MCF 10A (cell line): Measurements from ENCODE around the gene FOS. TPM values are rescaled to one million over a fixed set of nuclear protein-coding genes. Genes with fewer than 3 reads are reported as not detected.
A peak's percentile ranks its signal among the peaks of the same experiment; 100 is the strongest.

ENCODE experiments used
- BruUV-seq: library from RNA; stranded (reverse); fragments of 400-500 nt; replicated peaks from 2 replicates; lab custom pipeline; 2021; lab: Mats Ljungman, UMichigan
- CTCF ChIA-PET: fragments of 300-600 bp; sonication (Branson Sonifier 250); formaldehyde crosslinking; extraction: SDS; loops from one replicate; lab custom pipeline; 2021; ENCODE audit warnings: antibody characterized with exemption, inconsistent platforms; lab: Yijun Ruan, JAX
- POLR2A ChIA-PET: fragments of 300-600, 350-650 bp; sonication (Branson Sonifier 250); formaldehyde crosslinking; extraction: SDS; loops from one replicate; lab custom pipeline; 2020; ENCODE audit warnings: antibody characterized with exemption, inconsistent platforms; lab: Yijun Ruan, JAX
- DNase-seq: peaks from one replicate; pipeline ENCODE4 v3.0.0-alpha.2; 2018; ENCODE audit not compliant: unreplicated experiment
- H3K27ac Mint-ChIP-seq: one replicate; pipeline ENCODE4 v1.8.0; 2022; ENCODE audit warnings: mild to moderate bottlenecking, low read depth, mixed read lengths; ENCODE audit not compliant: unreplicated experiment
- H3K27me3 Mint-ChIP-seq: one replicate; pipeline ENCODE4 v1.8.0; 2022; ENCODE audit warnings: mixed read lengths; ENCODE audit not compliant: insufficient read depth, unreplicated experiment
- H3K36me3 Mint-ChIP-seq: one replicate; pipeline ENCODE4 v1.8.0; 2022; ENCODE audit warnings: mild to moderate bottlenecking, moderate library complexity, mixed read lengths; ENCODE audit not compliant: insufficient read depth, unreplicated experiment
- H3K4me1 Mint-ChIP-seq: one replicate; pipeline ENCODE4 v1.8.0; 2022; ENCODE audit warnings: mixed read lengths; ENCODE audit not compliant: insufficient read depth, unreplicated experiment
- H3K4me3 Mint-ChIP-seq: one replicate; pipeline ENCODE4 v1.8.0; 2022; ENCODE audit warnings: mild to moderate bottlenecking, moderate library complexity, mixed read lengths; ENCODE audit not compliant: unreplicated experiment
- H3K9me3 Mint-ChIP-seq: one replicate; pipeline ENCODE4 v1.8.0; 2022; ENCODE audit warnings: mixed read lengths; ENCODE audit not compliant: unreplicated experiment
- intact Hi-C: fragments of 100-400 bp; cut with micrococcal nuclease; formaldehyde crosslinking; loops from 2 replicates; pipeline ENCODE4 v1.14.1; 2022
- total RNA-seq: library from RNA; stranded (reverse); gene quantifications from 2 replicates; pipeline ENCODE4 v1.2.3, GENCODE V29; 2022
- TF ChIP-seq, protein P1 (sequence below): fragments of 200-600 bp; IDR thresholded peaks from one replicate; pipeline ENCODE4 v1.8.0; 2022; ENCODE audit warnings: antibody characterized with exemption, mild to moderate bottlenecking; ENCODE audit not compliant: unreplicated experiment

The FOS gene
- total RNA-seq, 1 experiment from 2014 or later, result 139 TPM

DNA sequence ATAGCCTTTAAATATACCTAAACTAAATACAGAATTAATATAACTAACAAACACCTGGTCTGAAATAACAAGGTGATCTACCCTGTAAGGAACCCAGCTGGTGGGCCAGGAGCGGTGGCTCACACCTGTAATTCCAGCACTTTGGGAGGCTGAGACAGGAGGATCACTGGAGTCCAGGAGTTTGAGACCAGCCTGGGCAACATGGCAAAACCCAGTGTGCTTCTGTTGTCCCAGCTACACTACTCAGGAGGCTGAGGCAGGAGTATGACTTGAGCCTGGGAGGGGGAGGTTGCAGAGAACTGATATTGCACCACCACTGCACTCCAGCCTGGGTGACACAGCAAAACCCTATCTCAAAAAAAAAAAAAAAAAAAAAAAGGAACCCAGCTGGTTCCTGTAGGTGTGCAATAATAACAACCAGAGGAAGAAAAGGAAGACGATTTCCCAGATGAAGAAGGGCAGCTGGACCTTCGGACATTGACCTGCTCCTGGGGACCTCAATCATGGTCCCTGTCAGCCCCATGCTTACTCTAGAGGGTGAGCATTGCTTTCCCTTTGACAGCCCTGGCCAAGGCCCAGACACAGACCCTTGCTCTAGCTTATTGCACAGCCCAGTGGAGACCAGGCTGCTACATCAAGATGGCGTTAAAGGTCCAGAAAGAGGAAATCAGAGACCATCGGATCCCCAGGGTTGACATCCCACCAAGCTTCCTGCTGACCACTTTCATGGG is 5.4 kb downstream of the FOS start:
- no peak overlapping the region for H3K4me3 Mint-ChIP-seq
- peaks cover 74% of the 10 kb centered on the region for H3K36me3 Mint-ChIP-seq
- TF ChIP-seq, protein P1, sequence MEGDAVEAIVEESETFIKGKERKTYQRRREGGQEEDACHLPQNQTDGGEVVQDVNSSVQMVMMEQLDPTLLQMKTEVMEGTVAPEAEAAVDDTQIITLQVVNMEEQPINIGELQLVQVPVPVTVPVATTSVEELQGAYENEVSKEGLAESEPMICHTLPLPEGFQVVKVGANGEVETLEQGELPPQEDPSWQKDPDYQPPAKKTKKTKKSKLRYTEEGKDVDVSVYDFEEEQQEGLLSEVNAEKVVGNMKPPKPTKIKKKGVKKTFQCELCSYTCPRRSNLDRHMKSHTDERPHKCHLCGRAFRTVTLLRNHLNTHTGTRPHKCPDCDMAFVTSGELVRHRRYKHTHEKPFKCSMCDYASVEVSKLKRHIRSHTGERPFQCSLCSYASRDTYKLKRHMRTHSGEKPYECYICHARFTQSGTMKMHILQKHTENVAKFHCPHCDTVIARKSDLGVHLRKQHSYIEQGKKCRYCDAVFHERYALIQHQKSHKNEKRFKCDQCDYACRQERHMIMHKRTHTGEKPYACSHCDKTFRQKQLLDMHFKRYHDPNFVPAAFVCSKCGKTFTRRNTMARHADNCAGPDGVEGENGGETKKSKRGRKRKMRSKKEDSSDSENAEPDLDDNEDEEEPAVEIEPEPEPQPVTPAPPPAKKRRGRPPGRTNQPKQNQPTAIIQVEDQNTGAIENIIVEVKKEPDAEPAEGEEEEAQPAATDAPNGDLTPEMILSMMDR, result no peak
- intact Hi-C loops, result no loop called here
- DNase-seq, result no peak
- BruUV-seq, result no TSS peak
- peaks cover 13% of the 10 kb centered on the region for H3K4me1 Mint-ChIP-seq
- H3K27ac Mint-ChIP-seq, result peak overlapping the region; percentile 99
- peaks cover 11% of the 10 kb centered on the region for H3K27me3 Mint-ChIP-seq
- ChIA-PET POLR2A (interaction anchor here (0.8 to 7.6 kb wide), 14 partner anchors 8 to 157 kb away, joined by 3 to 187 read pairs (median 6); partner anchors contain the start of genes JDP2, NEK9 and TMED10), CTCF (interaction anchor here (0.6 to 3.3 kb wide), 13 partner anchors 8 to 237 kb away, joined by 3 to 26 read pairs (median 3); partner anchors contain the start of gene TMED10)
- H3K9me3 Mint-ChIP-seq, result no peaks in the 10 kb centered on the region

DNA sequence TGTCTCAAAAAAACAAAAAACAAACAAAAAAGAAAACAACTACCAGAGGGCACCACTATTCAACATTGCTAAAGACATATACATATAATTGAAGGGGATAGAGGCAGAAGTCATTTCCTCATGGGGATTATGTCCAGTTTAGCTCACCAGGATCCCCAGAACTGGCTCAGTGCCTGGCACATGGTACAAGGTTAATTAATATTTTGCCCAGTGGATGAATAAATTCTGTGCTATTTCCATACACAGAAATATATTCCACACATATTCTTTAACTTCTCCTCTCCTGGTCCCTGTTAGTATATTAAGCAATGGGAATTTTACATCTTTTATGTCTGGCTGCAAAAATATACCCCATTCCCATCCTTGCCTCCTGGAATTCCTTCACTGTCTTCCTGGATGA is 6.7 kb downstream of the FOS start:
- Mint-ChIP-seq H3K27ac (no peak overlapping the region), H3K4me3 (no peak overlapping the region), H3K4me1 (peaks cover 11% of the 10 kb centered on the region), H3K36me3 (peaks cover 65% of the 10 kb centered on the region), H3K9me3 (no peaks in the 10 kb centered on the region), H3K27me3 (peaks cover 11% of the 10 kb centered on the region)
- TF ChIP-seq, protein P1, result no peak
- intact Hi-C loops, result no loop called here
- ChIA-PET CTCF (interaction anchor here (0.7 to 3.3 kb wide), 4 partner anchors 9 to 170 kb away, joined by 3 to 26 read pairs (median 6); no protein-coding TSS in a partner anchor), POLR2A (interaction anchor here (0.6 to 7.6 kb wide), 6 partner anchors 11 to 43 kb away, joined by 3 to 187 read pairs (median 3); no protein-coding TSS in a partner anchor)
- BruUV-seq, result no TSS peak
- no peak for DNase-seq

DNA sequence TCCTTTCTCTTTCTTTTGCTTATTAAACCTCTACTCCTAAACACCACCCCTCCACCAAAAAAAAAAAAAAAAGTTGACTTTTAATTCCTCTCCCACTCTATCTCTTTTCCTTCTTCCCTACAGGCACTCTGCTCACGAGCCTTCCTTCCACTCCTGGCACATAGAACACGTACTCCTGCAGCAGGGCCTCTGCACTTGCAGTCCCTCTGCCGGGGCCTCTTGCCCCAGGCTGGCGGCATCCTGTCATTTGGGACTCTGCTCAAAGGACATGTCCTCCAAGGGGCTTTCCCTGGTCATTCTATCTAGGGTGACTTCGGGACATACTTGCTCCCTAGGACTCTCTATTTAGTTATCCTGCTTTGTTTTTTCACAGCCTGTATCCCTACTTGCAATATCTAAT is 7.7 kb downstream of the FOS start:
- TF ChIP-seq, protein P1, result no peak
- H3K4me1 Mint-ChIP-seq, result peaks cover 4% of the 10 kb centered on the region
- H3K9me3 Mint-ChIP-seq, result no peaks in the 10 kb centered on the region
- CTCF ChIA-PET, result interaction anchor here (0.7 kb wide), 1 partner anchor 58 kb away, joined by 3 read pairs; no protein-coding TSS in a partner anchor
- no peak overlapping the region for H3K27ac Mint-ChIP-seq
- H3K27me3 Mint-ChIP-seq, result peaks cover 4% of the 10 kb centered on the region
- BruUV-seq, result no TSS peak
- intact Hi-C loops, result no loop called here
- H3K4me3 Mint-ChIP-seq, result no peak overlapping the region
- POLR2A ChIA-PET, result interaction anchor here (0.9 to 7.6 kb wide), 4 partner anchors 10 to 159 kb away, joined by 3 to 187 read pairs (median 6); partner anchors contain the start of gene NEK9
- DNase-seq, result no peak
- peaks cover 55% of the 10 kb centered on the region for H3K36me3 Mint-ChIP-seq

DNA sequence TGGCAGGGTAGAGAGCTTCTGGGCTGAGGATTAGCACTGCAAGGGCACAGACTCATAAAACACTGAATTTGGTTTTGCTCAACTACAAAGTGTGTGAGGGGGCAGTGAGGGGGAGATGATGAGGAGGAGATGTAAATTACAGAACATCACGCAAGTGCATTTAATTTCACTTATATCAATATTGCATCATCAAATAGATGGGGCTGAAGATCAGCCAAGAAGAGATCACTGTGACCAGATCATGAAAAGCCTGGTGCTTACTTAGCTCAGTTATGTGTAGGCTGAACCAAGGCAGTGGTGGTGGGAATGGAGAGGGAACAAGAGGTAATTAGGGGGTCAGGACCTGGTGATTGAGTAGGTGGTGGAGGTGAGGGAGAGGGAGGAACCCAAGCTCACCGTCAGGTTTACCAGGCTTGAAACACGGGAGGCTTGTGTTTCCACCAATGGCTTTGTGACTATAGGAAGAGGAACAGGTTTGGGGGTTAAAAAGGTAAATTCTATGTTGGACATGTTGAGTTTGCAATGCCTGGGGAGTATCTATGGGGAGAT is 11.3 kb downstream of the FOS start:
- CTCF ChIA-PET, result interaction anchor here (1.1 kb wide), 1 partner anchor 227 kb away, joined by 4 read pairs; no protein-coding TSS in a partner anchor
- no peaks in the 10 kb centered on the region for H3K27me3 Mint-ChIP-seq

More for the DNA sequence above, 11.3 kb downstream of the FOS start:
- TF ChIP-seq, protein P1, result no peak
- intact Hi-C loops, result no loop called here
- H3K4me3 Mint-ChIP-seq, result no peak overlapping the region
- H3K27ac Mint-ChIP-seq, result no peak overlapping the region
- no peaks in the 10 kb centered on the region for H3K9me3 Mint-ChIP-seq
- BruUV-seq, result no TSS peak
- POLR2A ChIA-PET, result interaction anchor here (0.7 to 6.2 kb wide), 8 partner anchors 8 to 226 kb away, joined by 3 to 43 read pairs (median 4); partner anchors contain the start of genes ACYP1, FOS and NEK9
- no peak for DNase-seq
- H3K36me3 Mint-ChIP-seq, result peaks cover 19% of the 10 kb centered on the region
- no peaks in the 10 kb centered on the region for H3K4me1 Mint-ChIP-seq
